ENCODE data around the gene TCEA2.

Gene TCEA2

GRCh38 chr20:64113444-64113775, 50.4 kb downstream of the TCEA2 start:
- Mint-ChIP-seq H3K36me3 (ENCODE audit: low read depth) (no peaks in the 10 kb centered on the region), H3K27me3 (ENCODE audit: low read depth) (peaks cover 17% of the 10 kb centered on the region)
- TF ChIP-seq CTCF (IDR thresholded peaks at IDR 0.05; ENCODE audit: unreplicated experiment in 3 of 3) = no peak

GRCh38 chr20:64113796-64114355, 50.9 kb downstream of the TCEA2 start:
- Mint-ChIP-seq H3K36me3 (ENCODE audit: low read depth) (no peaks in the 10 kb centered on the region), H3K27ac (no peak overlapping the region), H3K4me1 (peaks cover 5% of the 10 kb centered on the region), H3K4me3 (no peak overlapping the region), H3K27me3 (ENCODE audit: low read depth) (peaks cover 17% of the 10 kb centered on the region), H3K9me3 (no peaks in the 10 kb centered on the region)
- no peak for TF ChIP-seq CTCF (IDR thresholded peaks at IDR 0.05; ENCODE audit: unreplicated experiment in 3 of 3)

More at GRCh38 chr20:64113444-64113775, 50.4 kb downstream of the TCEA2 start:
- Mint-ChIP-seq H3K9me3 (no peaks in the 10 kb centered on the region), H3K4me3 (no peak overlapping the region), H3K27ac (no peak overlapping the region), H3K4me1 (peaks cover 5% of the 10 kb centered on the region)

- Mint-ChIP-seq H3K27ac (no peak overlapping the region), H3K27me3 (ENCODE audit: low read depth) (peaks cover 20% of the 10 kb centered on the region), H3K4me1 (peaks cover 5% of the 10 kb centered on the region), H3K4me3 (no peak overlapping the region), H3K36me3 (ENCODE audit: low read depth) (no peaks in the 10 kb centered on the region), H3K9me3 (no peaks in the 10 kb centered on the region)
- no peak for TF ChIP-seq CTCF (IDR thresholded peaks at IDR 0.05; ENCODE audit: unreplicated experiment in 3 of 3)
Measured at GRCh38 chr20:64114356-64114971, 51.5 kb downstream of the TCEA2 start.

- no peak for TF ChIP-seq CTCF (IDR thresholded peaks at IDR 0.05; ENCODE audit: unreplicated experiment in 3 of 3)
- no peak overlapping the region for H3K27ac Mint-ChIP-seq
- H3K4me3 Mint-ChIP-seq = no peak overlapping the region
- H3K27me3 Mint-ChIP-seq (ENCODE audit: low read depth) = peaks cover 20% of the 10 kb centered on the region
- H3K9me3 Mint-ChIP-seq = no peaks in the 10 kb centered on the region
- peaks cover 4% of the 10 kb centered on the region for H3K4me1 Mint-ChIP-seq
- H3K36me3 Mint-ChIP-seq (ENCODE audit: low read depth) = no peaks in the 10 kb centered on the region
Measured at GRCh38 chr20:64115171-64115911, 52.3 kb downstream of the TCEA2 start.

- Mint-ChIP-seq H3K9me3 (no peaks in the 10 kb centered on the region), H3K27ac (no peak overlapping the region), H3K4me1 (peaks cover 6% of the 10 kb centered on the region), H3K36me3 (ENCODE audit: low read depth) (no peaks in the 10 kb centered on the region), H3K27me3 (ENCODE audit: low read depth) (peaks cover 20% of the 10 kb centered on the region), H3K4me3 (no peak overlapping the region)
- no peak for TF ChIP-seq CTCF (IDR thresholded peaks at IDR 0.05; ENCODE audit: unreplicated experiment in 3 of 3)
Measured at GRCh38 chr20:64116016-64116415, 53.0 kb downstream of the TCEA2 start.
